Measurements from ENCODE around the gene JPH2.

The JPH2 gene

DNA sequence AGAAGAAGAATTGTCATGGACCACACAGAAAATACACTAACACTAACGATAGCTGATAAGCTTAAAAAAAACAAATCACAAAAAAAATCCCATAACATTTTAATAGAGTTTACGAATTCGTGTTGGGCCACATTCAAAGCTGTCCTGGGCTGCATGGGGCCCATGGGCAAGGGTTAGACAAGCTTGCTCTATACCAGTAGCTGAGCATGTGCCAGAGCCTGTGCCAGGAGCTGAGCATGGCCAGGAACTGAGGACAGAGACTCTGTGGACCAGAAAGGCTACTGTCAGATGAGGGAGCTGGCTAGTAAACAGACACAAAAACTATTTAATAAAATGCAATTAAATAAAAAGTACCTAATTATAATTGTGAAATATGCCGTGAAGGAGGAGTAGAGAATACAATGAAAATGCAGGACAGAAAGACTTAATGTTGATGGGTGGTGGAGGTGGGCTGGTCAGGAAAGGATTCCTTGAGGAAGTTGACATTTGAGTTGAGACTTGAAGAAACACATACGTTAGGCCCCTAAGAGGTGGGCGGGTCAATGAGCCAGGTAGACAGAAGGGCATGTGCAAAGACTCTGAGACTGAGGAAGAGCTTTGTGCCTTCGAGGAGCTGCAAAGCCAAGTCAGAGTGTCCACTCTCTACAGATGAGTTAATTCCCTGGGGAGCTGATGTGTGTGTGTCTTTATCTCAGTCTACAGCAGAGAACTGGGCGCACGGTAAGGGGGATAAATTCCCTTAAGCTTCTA lies 66.1 kb downstream of the JPH2 start:
- no peak for DNase-seq

DNA sequence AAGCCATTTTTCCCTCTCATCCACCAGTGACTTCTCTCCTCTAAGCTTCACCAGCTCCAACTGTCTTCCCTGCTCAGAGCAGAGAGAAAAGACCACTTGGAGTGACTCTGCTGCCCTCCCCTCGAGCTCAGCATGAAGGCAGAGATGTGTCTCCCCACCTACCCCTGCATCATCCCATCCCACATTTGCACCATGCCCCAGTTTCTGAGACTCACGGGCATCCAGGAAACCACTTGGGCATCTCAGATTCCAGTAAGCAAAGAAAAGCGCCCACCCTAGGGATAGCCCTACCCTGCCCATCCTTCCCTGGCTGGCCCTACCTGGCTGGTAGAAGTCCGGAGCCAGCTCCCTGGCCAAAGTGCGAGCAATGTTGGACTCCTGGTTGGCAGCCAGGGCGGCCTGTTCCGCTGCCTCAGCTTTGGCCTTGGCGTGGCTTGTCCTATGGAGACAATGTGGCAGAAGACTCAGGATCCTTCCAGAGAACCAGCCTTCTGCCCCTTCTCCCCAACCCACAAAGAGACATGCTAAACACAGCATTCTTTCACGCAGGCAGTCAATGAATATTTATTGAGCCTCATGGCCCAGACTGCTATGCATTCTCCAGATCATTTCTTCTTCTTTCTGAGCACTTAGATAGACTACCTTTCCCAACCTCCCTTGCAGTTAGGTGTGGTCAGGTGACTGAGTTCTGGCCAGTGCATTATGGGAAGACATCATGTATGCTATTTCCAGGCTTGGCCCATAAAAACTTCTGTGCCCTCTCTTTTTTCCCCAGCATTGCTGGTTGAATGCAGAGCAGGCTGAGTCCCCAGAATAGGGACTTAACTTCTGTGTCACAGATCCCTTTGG lies 68.6 kb downstream of the JPH2 start:
- no peak for DNase-seq

DNA sequence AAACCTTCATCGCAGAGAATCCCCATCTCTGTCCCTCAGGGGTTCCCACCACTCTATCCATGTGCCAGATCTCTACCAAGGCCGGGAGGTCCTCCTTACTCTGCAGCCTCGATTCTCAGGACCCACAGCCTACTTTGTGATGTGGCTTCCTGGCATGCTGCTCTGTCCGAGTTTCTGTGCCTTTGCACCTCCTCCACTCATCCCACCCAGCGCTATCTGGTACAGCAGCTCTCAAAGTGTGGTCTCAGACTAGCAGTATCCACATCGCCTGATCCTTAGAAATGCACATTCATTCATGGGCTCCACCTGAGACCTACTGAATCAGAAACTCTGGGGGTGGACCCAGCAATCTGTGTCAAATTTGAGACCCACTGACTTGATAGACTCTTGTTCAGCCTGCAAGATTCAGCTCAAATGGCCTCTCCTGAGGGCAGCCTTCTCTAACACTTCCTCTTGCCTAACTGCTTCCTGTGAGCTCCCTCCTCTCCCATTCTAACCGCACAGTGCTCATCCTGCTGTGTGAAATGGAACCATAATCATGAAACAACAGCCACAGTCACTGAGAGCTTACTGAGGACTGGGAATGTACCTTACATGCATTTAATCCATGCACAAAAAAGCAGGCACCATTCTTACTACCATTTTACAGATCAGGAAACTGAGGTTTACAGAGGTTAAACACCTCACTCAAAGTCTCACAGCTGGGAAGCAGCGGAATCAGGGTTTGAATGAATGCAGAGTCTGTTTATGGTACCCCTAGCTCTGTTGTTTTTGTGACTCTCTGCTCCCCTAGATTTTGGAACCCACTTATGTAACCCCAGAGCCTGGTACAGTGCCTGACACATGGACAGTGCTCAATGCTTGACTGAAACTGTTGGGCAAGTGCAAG lies 69.4 kb downstream of the JPH2 start:
- no peak for DNase-seq

DNA sequence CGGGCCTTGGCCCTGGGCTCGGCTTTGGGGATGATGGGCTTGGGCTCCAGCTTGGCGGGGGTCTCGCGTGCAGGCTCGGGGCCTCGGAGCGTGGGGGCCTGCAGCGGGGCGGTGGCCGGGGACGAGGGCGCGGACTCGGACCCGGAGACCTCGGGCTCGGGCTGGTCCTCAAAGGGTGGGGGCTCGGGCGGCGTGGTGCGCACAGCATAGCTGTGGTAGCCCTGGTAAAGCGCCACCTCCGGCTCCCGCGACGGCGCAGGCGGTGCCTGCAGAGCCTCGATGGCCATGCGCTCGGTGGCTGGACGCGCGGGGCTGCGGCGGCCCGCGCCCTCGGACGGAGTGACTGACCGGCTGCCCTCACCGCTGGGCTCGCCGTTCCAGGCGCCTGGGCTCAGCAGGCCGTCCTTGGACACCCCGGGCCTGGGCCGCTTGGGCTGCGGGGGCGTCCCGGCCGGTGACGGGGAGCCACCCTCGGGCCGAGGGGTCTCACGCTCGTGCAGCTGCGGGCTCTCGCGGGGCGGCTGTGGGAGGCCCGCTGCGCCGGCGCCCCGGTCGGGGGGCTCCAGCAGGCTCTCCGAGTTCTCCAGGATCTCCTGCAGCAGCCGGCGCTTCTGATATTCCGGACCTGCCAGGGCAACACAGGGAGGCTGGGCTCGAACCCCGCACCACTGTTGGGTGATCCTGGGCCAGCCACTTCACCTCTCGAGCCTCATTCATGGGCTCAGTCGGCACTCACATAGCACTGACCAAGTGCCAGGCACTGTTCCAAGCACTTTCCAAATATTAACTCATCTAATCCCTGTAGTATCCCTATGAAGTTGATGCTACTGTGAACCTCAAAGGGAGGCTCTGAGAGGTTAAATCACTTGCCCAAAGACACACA lies 71.0 kb downstream of the JPH2 start:
- DNase-seq, result no peak

DNA sequence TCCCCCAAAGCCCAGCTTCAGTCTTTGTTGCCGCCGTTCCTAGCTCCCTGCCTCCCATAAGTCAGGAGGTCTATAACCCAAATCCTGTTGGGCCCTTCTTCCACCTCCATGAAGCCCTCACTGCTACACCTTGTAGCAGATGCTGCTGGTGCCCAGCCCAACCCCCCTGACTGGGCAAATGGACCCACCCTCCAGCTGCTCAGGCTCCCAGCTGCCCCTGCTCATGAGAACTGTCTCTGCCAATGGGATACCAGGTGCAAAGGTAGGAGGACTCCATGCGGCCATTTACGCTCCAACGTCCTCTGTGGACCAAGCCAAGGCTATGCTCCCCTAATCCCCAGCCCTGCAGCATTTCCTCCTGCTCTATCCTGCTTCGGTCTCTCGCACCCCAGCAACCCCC lies 71.8 kb downstream of the JPH2 start:
- DNase-seq, result no peak

DNA sequence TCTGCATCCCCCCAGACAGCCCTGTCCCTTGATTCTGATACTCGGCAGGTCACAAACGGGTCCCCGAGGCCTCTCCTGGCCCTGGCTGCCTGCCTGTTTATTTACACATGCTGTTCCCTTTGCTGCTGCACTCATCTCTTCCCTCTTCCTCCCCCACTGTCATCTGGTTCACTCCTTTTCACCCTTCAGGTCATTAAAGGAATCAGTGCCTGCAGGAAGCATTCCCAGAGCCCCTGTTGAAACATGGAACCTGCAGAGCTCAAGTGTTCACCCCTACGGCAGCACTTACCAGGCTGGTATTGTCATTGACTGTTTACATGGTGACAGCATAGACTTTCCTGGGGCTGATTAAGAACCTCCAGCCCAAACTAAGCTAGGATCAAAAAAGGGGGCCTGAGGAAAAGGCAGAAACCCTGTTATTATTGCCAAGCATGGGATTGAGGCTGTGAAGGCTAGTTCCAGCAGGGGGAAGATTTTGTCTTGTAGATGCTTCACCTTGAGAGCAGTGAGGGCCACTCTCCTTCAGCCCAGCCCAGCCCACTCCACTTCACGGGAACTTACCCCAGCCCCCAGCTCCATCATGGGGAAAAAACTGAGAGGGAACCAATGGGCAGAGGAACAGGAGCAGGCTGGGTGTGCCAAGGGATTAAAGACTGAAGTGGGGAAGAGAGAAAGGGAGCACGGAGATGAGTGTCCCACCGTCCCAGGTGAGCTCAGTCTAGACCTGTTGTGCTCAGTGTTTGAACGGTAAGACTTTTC lies 73.2 kb downstream of the JPH2 start:
- no peak for DNase-seq

DNA sequence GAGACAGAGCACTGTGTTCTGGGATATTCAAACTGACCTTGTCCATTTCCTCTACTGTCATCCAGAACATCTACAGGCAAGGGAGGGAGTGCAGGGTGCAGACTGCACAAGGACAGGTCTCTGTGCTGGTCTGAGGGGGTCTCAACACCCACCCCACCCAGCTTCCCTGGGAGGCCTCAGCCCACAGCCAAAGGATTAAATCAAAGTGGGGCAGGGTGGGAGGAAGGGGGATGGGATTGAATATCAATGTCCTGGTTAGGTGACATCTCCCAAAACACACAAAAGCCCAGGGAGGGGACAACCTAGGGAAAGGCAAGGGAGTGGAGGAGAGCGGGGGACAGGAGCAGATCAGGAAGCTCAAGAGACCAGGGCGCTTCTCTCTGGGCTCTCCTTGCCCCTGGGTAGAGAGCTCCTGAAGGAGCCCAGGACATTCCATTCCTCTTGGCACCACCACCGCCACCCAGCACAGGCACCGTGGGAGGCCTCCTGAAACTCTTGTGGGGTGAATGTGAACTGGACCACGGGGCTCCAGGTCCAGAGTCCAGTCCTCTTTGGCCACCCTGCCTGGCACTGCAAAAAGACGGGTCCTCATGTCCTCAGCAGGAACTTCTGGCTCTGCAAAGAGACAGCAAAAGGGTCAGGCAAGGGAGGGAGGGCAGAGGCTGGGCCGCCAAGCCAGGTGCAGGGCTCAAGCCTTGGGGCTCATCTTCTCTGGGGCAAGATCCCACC lies 73.9 kb downstream of the JPH2 start:
- DNase-seq, result no peak

DNA sequence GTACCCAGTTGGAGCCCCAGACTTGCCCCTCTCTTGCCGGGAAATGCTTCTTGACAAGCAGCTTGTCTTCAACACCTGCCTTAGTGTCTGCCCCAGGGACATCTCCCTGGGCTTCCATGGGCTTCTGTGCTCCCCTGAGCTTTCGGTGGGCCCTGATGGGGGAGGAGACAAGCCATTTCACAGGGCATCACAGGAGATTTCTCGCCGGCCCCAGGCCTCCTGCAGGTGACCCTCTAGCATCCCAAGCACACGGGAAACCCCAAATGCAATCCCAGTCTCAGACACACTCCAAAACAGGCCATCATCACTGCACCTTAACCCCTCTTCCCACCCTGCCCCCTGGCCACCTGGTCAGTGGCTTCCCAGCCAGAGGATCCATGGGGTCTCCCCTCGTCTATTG lies 74.5 kb downstream of the JPH2 start:
- DNase-seq, result no peak

DNA sequence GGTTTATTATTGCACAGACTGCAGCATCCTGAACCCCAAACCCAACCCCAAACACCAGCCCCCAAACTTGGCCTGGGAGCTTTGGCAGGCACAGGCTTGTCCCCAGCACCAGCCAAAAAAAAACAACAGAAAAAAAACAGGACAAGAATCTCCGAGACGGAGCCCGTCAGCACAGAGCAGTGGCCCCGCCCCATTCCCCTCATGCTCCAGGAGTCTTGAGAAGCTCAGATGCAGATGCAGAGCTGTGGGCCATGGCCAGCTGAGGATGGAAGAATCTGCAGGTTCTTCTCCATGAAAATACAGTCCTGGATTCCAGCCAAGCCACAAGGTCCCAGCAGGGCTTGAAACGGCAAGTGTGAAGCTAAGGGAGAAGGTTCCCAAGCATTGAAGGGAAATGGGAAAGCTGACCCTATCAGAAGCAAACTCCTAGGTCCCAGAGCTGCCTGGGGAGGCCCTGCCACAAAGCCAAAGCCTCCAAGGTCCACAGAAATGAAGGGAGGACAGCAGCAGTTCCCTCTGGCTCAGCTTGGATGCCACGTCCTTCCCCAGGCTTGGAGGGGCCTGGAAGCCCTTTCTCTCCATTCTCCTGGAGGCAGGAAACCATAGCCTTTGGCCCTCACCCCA lies 75.2 kb downstream of the JPH2 start:
- no peak for DNase-seq

DNA sequence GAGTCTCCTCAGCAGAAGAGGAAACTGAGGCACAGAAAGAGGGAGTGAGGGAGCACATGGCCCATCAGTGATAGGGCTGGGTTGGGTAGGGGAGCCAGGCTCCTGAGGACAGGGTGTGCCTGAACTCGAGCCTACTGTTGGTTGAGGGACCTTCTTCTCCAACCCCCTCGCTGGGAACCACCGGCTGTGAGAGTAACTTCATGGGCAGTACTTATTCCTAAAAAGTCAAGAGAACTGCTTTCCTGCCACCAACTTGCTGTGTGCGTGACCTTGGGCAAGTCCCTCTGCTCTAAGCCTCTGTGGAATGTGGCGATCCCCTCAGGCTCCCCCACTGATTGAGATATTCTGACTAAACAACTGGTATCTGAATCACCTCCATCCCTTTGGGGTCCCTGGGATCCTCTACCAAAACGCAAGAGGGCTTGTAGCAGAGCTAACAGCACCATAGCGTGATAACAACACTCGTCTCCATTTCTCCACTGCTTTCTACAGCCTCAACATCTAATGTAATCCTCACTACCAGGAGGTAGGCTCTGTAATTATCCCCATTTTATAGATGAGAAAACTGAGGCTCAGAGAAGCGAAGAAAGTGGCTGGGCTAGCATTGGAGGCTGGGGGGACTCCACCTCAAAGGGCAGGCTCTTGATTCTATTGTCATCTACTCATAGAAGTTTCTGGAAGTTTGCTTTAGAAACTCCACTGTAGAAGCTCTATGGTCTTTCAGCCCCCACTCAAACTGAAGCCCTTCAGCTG lies 76.0 kb downstream of the JPH2 start:
- DNase-seq, result no peak

DNA sequence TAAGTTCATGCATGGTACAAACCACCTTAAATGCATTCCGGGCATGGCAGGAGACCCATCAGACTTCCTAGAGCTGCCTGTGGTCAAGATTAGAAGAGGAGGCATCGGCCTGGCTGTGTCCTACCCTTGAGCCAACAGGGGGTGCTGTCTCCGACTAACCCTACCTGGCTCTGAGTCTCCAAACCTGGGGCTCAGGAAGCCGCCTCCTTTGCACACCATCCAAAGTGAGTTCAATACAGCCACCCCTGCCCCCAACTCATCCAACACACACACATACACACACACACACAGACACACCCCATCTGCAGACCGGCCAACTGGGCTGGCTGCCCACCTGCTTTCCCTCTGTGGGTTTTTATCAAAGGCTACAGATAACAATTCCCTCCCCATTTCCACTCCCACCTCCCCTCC lies 77.0 kb downstream of the JPH2 start:
- DNase-seq, result no peak

DNA sequence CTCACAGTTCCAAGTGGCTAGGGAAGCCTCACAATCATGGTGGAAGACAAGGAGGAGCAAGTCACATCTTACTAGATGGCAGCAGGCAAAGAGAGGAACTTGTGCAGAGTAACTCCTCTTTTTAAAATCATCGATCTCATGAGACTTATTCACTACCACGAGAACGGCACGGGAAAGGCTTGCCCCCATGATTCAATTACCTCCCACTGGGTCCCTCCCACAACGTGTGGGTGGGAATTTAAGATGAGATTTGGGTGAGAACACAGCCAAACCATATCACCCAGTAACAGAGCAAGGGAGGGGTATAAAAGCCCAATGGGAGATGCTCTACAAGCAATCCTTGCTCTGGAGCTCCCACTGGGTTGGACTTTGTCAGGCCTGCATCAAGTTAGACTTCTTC lies 80.4 kb downstream of the JPH2 start:
- DNase-seq, result no peak

DNA sequence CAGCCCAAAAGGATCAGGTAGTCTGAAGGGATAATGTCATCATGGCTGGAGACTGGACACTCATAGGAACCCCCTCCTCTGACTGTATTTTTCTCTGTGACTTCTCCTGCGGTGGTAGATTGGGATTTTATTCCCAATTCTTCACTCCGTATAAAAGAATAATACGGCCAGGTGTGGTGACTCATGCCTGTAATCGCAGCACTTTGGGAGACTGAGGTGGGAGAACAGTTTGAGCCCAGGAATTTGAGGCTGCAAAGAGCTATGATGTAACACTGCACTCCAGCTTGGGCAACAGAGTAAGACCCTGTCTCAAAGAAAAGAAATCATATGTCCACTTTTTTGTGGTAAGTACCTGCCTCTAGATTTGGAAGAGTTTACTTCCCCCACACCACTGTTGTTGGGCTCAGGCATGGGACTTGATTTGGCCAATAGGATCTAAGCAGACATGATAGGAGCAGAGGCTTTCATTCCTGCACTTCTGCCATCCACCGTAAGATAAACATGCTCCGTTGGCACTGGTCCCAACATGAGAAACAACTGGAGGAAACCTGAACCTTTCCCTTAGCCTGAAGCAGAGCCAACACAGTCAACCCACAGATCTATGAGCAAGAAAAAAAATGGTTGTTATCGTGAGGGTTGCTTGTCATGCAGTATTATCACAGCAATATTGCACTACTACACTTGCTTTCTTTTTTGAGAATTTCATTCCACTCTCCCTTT lies 82.0 kb downstream of the JPH2 start:
- DNase-seq, result no peak

DNA sequence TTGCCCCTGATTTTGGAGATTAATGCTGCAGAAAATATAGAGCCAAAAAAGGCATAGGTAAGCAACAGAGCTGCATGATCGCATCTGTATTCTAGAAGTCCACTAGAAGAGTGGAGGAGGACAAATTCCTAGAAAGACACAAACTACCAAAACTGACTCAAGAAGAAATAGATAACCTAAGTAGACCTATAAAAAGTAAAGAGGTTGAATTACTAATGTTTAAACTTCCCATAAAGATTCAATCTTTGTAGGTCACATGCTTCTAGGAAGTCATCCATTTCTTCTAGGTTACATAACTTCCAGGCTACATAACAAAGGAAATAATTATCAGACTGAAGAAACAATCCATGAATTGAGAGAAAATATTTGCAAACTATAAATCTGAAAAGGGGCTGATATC lies 84.4 kb downstream of the JPH2 start:
- DNase-seq, result no peak

DNA sequence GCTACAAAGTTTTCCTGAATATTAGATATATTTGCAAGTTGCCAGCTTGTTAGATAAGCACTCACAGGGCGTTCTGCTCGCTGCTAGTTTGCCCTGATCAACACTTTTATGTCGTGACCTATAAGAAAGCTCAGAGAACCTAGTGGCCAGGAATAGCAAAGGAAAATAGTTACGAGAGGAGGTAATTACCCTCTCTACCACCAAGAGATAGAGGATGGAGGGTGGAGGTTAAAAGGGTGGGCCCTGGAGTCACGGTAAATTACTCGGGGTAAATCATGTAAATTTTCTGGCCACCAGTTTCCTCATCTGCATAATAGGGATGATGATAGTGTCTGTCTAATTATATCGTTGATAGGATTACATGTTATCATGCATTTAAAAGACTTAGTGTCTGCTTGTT lies 87.2 kb downstream of the JPH2 start:
- no peak for DNase-seq

DNA sequence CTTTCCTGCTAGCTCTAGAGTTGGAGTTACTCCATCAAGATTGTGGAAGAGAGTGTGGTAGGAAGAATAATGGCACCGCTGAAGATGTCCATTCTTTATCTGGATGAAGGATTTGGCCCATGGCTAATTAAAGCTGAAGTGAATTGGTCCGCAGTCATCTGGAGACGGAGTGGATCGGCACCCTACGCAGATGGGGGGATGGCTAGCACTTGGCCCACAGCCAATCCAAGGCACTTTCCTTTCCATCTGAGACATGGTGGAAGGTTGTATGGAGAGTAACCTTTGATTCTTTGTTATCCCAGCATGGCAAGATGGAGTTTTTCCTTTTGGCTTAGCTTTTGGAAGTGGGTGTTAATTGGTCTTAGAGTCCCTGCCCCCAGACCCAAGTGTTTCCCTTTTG lies 88.3 kb downstream of the JPH2 start:
- DNase-seq, result no peak

DNA sequence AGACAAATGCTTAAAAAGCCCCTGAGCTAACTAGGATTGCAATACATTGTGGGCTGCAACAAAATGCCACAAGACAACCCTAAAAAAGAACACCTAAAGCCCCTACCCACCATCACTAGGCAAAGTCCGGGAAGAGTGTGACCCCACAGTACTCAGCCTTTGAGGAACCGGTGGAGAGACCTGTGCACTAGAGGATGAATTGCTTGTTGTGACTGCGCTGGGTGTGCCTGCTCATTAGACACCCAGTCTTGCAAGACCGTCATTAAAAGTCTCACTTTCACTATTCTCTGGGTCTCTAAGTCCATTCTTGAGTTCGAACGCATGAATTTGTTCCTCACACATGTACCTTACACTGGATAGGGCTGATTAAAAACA lies 88.7 kb downstream of the JPH2 start:
- DNase-seq, result no peak

DNA sequence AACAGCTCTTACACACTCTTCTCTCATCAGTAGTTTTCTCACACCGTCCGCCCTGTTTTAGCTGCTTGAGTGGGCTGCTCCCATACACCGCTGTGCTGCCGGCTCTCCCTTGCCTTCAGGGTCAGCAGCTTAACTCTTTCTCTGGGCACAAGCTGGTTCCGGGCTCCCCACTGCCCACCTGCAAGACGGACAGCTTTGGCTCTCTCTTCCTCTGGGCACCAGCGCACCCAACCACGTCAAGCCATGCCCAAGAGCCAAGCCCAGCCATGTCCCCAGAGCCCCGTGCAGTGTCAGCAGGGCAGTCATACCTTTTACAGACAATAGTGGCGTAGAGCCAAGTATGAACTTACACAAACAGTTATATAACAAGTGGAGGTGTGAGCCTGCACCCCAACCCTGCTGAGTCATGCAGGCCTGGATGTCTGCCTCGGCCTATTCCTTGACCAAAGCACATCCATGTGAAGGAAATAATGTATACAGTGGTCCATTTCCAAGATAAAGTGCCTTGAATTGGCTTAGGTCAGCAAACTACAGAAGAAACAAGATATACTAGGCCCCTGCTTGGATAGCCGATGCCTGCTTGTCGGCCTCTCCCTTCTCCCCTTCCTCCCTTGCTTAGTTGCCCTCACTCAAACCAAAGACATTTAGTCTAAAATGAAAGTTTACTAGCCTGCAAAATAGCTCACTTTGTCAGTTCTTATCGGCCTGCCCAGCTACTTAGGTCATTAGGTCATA lies 89.3 kb downstream of the JPH2 start:
- DNase-seq, result no peak

Measured in NCI-H1048 (cell line).